ENCODE data around the gene ARL4A.

DNA sequence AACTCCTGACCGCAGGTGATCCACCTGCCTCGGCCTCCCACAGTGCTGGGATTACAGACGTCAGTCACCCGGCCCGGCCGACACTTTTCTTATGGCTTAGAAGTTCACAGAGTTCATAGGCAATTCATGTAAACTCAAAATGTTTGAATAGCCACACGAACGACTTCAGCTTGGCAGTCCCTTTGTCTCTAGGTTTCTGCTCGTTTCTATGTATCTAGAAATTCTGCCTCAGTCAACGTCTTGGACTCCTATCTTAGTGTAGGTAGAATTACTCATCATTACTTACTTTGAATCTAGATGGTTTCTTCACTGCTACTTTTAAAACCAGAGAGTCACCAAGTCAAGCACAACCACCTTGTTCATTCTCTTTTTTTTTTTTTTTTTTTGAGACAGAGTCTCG, 23.7 kb downstream of the ARL4A start:
- TF ChIP-seq POLR2A (IDR thresholded peaks at IDR 0.05) = no peak
- TF ChIP-seq, protein P1, sequence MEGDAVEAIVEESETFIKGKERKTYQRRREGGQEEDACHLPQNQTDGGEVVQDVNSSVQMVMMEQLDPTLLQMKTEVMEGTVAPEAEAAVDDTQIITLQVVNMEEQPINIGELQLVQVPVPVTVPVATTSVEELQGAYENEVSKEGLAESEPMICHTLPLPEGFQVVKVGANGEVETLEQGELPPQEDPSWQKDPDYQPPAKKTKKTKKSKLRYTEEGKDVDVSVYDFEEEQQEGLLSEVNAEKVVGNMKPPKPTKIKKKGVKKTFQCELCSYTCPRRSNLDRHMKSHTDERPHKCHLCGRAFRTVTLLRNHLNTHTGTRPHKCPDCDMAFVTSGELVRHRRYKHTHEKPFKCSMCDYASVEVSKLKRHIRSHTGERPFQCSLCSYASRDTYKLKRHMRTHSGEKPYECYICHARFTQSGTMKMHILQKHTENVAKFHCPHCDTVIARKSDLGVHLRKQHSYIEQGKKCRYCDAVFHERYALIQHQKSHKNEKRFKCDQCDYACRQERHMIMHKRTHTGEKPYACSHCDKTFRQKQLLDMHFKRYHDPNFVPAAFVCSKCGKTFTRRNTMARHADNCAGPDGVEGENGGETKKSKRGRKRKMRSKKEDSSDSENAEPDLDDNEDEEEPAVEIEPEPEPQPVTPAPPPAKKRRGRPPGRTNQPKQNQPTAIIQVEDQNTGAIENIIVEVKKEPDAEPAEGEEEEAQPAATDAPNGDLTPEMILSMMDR (IDR thresholded peaks at IDR 0.05) = no peak
